Stimulated activated CD8-positive, alpha-beta memory T cell treated with anti-CD3 and anti-CD28 coated beads, Interleukin-15, amount 100 ng/mL, for 48 hours (primary cell): ENCODE results near the gene NSMCE1.

Experiments
- DNase-seq, 2 donors: peaks; one replicate each; pipeline ENCODE4 v3.0.0-alpha.2; 2020; ENCODE audit warnings: low read depth in 2 of 2

The NSMCE1 gene

GRCh38 chr16:27195941-27196595 lies 72.5 kb downstream of the NSMCE1 start:
- no peak for DNase-seq

- DNase-seq = no peak
Observed at GRCh38 chr16:27195076-27195741, 73.4 kb downstream of the NSMCE1 start.

- no peak for DNase-seq
Observed at GRCh38 chr16:27193300-27193990, 75.1 kb downstream of the NSMCE1 start.

GRCh38 chr16:27191352-27191924 lies 77.1 kb downstream of the NSMCE1 start:
- DNase-seq = no peak

- DNase-seq = no peak
Observed at GRCh38 chr16:27190316-27190871, 78.2 kb downstream of the NSMCE1 start.

- DNase-seq = no peak
Observed at GRCh38 chr16:27189335-27189972, 79.1 kb downstream of the NSMCE1 start.

GRCh38 chr16:27188633-27189032 lies 79.9 kb downstream of the NSMCE1 start:
- DNase-seq = no peak

GRCh38 chr16:27185776-27186130 lies 82.8 kb downstream of the NSMCE1 start:
- no peak for DNase-seq

GRCh38 chr16:27182906-27183405 lies 85.6 kb downstream of the NSMCE1 start:
- DNase-seq = no peak

GRCh38 chr16:27181019-27181790 lies 87.4 kb downstream of the NSMCE1 start:
- DNase-seq = no peak

GRCh38 chr16:27179500-27180072 lies 89.0 kb downstream of the NSMCE1 start:
- peak; percentile 73 to 76 for DNase-seq

GRCh38 chr16:27177031-27177774 lies 91.4 kb downstream of the NSMCE1 start:
- no peak for DNase-seq

GRCh38 chr16:27175888-27176287 lies 92.7 kb downstream of the NSMCE1 start:
- DNase-seq = no peak
